GM12872 (cell line): ENCODE results near the gene OR5B12.

ENCODE experiments used
- TF ChIP-seq, protein P1 (sequence below): IDR thresholded peaks from 3 replicates; pipeline ENCODE4 v1.5.1; 2011; ENCODE audit warnings: low read depth, mild to moderate bottlenecking, low read length, moderate library complexity; ENCODE audit not compliant: insufficient read depth

Gene OR5B12

DNA sequence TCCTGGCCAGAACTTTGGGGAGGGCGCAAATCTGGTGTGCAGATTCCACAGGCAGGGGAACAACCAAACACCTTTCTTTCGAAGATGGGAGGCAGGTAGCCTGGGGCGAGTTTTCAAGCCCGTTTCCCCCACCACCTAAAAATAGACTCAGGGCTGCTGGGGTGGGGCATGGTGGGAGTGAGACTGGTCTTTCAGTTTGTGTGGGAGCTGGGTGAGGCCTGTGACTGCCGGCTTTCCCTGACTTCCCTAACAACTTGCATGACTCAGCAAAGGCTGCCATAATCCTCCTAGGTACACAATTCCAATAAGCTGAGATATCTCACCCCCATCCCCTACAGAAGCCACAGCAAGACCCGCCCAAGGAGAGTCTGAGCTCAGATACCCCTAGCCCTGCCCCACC lies 4.3 kb upstream of the OR5B12 start:
- TF ChIP-seq, protein P1, sequence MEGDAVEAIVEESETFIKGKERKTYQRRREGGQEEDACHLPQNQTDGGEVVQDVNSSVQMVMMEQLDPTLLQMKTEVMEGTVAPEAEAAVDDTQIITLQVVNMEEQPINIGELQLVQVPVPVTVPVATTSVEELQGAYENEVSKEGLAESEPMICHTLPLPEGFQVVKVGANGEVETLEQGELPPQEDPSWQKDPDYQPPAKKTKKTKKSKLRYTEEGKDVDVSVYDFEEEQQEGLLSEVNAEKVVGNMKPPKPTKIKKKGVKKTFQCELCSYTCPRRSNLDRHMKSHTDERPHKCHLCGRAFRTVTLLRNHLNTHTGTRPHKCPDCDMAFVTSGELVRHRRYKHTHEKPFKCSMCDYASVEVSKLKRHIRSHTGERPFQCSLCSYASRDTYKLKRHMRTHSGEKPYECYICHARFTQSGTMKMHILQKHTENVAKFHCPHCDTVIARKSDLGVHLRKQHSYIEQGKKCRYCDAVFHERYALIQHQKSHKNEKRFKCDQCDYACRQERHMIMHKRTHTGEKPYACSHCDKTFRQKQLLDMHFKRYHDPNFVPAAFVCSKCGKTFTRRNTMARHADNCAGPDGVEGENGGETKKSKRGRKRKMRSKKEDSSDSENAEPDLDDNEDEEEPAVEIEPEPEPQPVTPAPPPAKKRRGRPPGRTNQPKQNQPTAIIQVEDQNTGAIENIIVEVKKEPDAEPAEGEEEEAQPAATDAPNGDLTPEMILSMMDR: no peak

DNA sequence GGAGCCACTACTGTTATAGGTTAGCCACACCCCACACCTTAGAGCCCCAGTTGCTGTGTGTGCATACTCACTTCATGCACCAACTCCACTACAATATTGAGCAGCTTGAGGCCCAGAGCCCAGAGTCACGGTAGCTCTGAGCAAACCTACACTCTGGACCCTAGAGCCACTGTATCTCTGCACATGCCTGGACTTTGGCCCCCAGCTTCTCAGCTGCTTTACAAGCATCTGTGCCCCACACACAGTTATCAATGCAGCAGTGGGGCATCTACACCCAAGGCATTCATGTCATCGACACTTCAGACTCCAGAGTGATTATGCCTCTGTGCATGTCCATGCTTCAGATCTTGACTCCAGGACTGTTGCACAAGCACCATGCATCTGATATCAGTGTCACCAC lies 2.3 kb upstream of the OR5B12 start:
- TF ChIP-seq, protein P1: no peak

DNA sequence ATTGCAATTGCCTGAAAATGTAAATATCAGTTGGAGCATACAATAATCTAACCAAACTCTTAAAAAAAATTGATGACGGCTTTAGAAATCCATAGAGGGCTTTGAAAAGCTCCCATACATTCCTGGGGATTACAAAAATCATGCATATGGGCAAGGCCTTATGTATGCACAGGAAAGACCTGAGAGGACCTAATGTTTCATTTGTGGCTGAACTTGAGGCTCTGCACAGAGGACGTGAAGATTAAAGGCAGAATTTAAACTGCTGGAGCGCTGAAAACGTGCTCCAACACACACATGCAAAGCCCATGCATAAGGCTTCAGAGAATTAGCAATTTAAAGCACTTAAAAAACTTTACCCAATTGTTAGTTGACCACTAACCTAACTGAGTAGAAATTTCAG lies 3.5 kb downstream of the OR5B12 start:
- TF ChIP-seq, protein P1: no peak

DNA sequence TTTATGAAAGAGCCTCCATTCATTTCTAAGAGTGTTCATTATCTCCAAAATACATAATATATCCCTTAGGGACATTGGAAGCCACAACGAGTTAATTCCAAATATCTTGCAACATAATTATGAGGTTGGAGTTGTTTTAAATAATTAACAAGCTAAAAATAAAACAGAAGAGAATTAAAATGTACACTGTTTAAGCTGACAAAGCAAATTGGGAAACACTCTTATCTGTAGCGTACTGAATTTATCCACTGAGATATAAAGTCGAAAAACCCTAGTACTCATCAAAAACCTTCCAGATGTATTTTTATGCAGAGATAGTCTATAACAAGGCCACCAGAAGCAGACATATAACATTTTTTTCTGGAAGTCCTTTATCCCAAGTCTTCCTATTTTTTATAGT lies 7.8 kb downstream of the OR5B12 start:
- TF ChIP-seq, protein P1: no peak

DNA sequence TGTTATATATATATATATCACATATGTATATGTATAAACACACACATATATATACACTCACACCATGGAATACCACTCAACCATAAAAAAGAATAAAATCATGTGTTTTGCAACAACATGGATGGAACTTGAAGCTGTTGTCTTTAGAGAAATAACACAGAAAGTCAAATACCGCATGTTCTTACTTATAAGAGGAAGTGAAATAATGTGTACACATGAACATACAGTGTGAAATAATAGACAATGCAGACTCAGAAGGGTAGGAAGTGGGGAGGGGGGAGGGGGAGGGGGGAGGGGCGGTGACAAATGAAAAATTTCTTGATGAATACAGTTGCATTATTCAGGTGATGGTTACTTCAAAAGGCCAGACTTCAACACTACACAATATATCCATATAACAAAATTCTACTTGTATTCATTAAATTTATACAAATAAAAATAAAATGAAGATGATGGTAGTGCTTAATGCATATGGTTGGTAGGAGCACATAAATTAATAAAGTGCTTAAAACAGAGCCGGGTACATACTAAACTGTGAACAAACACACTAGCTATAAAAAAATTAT lies 8.3 kb downstream of the OR5B12 start:
- TF ChIP-seq, protein P1: no peak

DNA sequence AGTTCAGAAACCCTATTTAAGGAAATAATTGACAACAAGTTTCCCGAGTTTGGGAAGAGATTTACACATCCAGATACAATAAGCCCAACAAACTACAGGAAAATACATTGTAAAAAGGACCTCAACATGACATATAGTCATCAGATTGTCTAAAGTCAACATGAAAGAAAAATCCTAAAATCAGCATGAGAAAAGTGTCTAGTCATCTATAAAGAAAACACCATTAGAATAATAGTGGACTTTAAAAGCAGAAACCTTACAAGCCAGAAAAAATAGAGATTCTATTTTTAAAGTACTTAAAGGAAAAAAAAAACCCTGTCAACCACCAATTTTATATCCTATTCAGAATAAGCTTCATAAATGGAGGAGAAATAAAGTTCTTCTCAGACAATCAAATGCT lies 12.8 kb downstream of the OR5B12 start:
- TF ChIP-seq, protein P1: no peak

DNA sequence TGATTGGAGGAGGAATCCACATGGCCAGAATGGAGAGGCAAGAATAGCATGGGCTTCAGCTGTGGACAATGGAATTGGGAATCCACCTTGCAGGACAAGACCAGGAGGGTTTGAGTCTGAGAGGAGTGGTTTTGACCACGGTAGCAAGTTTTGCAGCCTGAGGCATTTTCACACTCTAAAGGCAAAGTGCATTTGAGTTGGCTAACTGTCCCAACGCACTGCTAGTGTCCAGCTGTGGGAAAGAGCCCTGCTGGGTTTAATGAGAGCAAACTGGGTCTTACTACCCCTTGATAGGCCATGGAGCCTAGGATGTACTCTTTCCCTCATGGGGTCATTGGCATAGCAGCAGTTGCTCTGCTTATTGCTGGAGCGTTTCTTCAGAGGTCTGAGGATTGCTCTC lies 14.0 kb downstream of the OR5B12 start, which contains the start of gene OR5B2:
TSS of gene OR5B2 (minus strand) at position 101 of the 400 bp plus-strand sequence. CDS start 4,860 bp downstream, outside the sequence.
- TF ChIP-seq, protein P1: no peak
